GM18517 (cell line): ENCODE results near the gene LRRC46.

ENCODE experiments used
- ATAC-seq: cut with Tn5 transposase; IDR thresholded peaks from one replicate; pipeline ENCODE4 v1.9.1; 2021; ENCODE audit warnings: mild to moderate bottlenecking, moderate library complexity; ENCODE audit not compliant: unreplicated experiment

Gene LRRC46

DNA sequence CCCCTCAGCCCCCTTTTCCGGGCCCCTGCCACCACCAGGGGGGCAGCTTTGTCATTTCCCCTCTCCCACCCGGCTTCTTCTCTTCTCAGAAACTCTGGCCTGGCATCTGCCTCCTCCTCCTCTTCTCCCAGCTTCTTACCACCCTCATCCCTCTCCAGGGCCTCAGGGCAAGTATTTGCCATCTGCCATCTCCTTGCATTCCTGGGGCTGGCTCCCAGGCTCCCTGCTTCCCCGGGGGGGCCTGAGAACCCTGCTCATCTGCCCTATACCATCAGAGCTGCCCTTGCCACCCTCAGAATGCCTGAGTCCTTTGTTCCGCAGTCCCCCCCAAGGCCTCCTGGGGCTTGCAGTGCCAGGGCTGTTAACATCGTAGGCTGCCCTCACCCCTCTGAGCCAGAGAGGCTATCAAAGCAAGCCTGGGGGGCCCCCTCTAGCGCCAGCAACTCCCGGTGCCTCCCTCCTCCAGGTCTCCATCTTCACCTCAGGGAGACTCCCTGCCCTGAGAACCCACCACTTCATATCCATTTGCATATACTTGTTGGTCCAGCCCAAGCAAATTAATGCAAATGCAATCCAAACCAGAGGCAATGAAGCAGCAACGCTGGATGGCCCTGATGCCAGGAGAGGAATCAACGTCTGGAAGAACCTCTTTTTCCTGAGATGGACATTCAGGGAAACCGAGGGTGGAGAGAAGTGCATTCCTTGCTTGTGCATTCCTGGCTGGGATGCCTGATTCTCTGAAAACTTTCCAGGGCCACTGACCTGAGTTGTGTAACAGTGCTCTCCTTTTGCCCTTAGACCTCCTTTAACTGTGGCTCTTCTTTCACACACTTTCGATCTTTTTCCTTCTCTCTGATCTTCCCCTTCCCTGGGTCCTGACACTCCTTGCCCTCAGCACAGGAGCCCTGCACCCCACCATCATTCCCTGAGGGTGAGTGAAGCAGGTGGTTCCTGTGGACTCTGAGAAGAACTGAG lies 43.8 kb downstream of the LRRC46 start:
- ATAC-seq, result no peak

- no peak for ATAC-seq
Observed at GRCh38 chr17:47877368-47878034, 46.0 kb downstream of the LRRC46 start.

- ATAC-seq, result no peak
Observed at GRCh38 chr17:47878203-47879027, 46.9 kb downstream of the LRRC46 start.

DNA sequence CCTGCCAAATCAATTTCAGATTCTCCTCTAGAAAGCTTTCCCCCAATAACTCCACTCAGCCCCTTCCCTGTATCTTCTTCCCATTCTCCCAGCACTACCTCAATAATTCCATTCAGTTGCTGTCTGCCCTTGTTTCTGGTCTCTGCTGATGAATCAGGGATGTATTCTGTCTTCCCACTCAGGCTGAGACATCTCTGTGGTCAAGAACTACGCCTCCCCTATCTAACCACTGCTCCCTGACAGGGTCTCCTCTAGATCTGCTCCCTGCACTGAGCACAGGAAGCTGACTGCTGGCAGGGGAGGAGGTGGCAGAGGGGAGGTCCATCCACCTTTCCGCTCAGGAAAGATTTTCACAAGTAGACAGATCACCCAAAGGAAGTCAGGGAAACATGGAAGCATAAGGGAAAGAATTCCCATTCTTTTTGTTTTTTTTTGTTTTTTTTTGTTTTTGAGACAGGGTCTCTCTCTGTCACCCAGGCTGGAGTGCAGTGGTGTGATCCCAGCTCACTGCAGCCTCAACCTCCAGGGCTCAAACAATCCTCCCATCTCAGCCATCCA lies 47.6 kb downstream of the LRRC46 start:
- no peak for ATAC-seq

GRCh38 chr17:47879776-47880454 lies 48.4 kb downstream of the LRRC46 start:
- ATAC-seq, result no peak

DNA sequence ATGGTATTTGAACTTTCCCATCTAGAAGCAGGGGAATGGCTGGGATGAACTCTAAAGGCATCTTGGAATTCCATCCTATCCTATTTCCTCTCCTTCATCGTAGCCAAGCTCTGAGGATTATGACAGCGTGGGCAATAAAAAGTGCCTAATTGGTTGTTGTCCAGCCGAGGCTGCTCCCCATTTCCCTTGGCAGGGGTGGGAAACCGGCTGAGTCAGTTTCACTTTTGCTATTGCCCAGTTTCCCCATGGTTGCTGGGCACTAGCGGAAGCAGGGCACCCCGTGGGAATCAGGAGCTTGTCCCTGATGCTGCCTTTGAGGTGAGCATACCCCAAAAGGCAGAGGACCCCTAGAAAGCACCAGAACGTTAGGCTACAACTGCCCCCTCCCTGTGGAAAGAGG lies 50.8 kb downstream of the LRRC46 start:
- no peak for ATAC-seq

DNA sequence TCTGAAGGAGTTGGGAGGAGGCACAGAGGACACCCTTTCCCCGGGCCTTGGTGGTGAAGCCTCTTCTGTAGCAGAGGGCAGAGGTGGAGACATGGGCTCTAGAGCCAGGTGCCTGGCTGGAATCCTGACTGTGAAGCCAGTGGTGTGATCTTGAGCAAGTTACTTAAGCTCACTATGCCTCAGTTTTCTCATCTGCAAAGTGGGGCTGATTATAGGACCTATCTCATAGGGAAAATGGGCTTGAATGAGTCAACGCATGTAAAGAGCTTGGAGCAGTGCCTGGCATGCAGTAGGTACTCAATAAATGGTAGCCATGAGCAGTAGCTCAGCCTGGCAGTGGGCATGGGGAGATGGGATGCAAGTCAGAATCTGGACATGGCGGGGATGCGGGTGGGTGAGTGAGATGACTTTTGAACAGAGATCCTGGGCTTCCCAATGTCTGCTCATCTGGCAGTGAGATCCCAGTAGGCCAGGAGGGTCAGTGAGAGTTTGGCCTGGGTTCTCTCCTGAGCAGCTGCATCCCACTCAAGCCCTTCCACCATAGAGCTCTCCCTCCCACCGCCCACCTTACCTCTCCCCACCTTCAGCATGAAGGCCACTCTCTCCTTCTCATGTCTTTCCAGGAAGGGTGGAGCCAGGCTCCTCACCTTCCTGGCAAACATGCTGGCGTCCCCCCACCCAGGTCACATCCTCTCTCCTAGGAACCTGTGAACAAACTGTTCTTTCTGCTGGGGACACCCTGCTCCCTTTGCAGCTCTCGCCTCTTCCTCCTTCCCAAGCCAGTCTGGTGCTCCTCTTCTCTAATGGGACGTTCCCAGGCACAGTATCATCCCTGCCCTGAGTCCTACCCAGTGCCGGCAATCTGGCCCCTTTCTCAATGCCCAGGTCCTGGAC lies 51.5 kb downstream of the LRRC46 start:
- no peak for ATAC-seq

DNA sequence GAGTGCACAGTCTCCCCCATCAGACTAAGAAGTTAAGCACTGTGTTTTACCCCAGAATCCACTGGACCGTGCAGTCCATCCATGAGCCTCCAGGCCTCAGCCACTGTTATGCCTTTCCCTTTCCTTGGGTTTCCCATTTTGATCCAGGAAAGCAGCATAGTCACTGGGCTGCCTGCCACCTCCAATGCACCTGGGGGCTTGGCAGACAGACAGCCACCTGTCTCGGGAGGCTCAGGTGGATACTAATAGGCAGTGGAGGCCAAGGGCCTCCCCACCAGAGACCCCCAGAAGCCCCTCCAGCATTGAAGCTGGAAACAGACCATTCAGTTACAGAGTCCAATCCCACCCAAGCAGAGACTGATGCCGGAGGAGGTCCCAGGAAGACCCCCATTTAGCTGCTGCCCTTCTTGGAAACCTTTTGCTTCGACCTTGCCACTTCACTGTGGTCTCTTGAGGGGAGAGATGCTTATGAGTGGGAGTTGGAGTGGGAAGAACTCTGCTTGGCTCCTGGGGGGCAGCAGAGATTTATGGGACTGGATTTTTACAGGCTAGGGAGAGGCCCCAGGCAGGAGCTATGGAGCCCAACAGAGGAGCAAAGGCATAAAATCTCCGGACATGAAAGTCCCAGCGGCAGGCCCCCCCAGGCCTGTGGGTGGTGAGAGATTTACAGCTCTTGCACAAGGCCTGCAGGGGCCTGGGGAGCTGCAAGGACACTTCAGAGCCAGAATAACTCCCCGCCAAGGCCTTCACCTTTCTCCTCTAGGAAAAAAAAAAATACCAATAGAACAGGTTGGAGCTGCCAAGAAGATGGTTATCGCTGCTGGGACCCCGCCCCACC lies 52.3 kb downstream of the LRRC46 start:
- no peak for ATAC-seq

DNA sequence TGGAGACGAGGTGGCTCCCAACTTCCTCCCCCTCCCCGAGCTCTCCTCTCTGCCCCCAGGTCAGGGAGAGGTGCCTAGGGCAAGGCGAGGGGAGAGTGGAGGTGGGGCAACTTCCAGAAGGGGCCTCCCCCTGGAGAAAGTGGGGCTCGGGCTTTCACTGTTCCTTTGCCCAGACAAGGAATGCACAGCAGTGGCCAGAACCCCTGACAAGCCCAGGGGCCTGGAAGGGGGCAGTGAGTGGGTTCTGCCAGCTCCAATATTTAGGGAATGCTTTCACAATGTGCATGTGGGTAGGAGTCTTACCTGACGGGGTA lies 52.9 kb downstream of the LRRC46 start:
- no peak for ATAC-seq

DNA sequence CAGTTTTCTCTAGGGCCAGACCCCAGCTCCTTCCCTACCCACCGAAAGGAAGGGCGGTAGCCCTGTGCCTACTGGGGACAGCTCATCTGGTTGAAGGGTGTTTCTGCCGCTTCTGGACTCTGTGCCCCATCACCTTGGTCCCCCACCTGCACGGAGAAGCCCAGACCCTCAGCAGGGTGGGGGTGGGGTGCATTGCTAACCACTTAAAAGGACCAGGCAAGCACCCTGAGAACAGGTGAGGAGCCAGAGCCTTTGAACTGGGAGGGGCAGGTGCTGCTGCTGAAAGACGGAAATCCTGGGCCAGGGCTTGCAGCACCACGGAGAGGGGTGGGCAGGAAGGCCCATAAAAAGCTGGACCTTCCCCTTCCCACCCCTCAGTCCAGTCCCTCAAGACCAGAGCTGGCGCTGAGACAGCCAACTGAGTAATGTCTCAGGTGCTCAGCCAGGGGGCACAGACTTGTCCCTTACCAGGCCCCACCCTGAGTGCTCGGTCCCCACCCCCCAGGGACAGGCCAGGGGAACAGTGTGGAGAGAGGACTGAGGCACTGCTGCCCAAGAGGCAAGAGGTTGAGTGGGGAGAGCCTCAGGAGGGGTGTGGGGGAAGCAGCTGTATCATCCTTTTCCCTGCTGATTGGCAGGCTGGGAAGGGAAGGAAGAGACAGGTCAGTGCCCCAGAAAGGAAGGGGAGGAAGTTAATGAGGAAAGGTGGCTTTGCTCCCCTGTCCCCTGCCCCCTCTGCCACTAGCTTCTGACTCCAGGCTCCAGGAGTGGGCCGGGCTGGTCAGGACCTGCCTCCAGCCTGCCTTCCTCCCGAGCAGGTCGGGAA lies 53.6 kb downstream of the LRRC46 start:
- no peak for ATAC-seq
